Measurements from ENCODE around the gene SCAPER. TPM values are rescaled to one million over a fixed set of nuclear protein-coding genes. Genes with fewer than 3 reads are reported as not detected.
"Not testable (repeated sequence)": the region's sequence is repeated elsewhere in the genome, so short reads cannot be mapped to it uniquely, and the experiment has no call there.

The SCAPER gene
- total and polyA plus RNA-seq, 10 of the 15 experiments (the other 5 are each of a cell fraction or from before 2014, with no cell fraction given) = 1.0 to 7.7 (median 3.9) TPM

- WGBS (ENCODE audit: insufficient coverage, insufficient replicate concordance, low lambda C conversion rate, missing lambda C conversion rate) = 100% methylated on average over 2 of the region's 2 CpGs
- ChIA-PET SMC1A (ENCODE audit: uncharacterized antibody, unreplicated experiment) (interaction anchor here (1.2 to 1.3 kb wide), 2 partner anchors 15 to 181 kb away, joined by 3 read pairs; no protein-coding TSS in a partner anchor), CTCF (interaction anchor here (0.8 kb wide), 1 partner anchor 11 kb away, joined by 3 read pairs; no protein-coding TSS in a partner anchor), POLR2A (no interaction called here), RAD21 (ENCODE audit: unreplicated experiment) (no interaction called here)
- ATAC-seq (no peak), FAIRE-seq (no peak), DNase-seq (ENCODE audit: low read depth, low spot score) (no peak)
- intact Hi-C loops (cut with micrococcal nuclease; ENCODE audit: unreplicated experiment) = no loop called here
- Histone ChIP-seq H3K27ac (ENCODE audit: control insufficient read depth, insufficient read depth) (no peak overlapping the region), H3K9me3 (replicated peaks; ENCODE audit: control insufficient read depth, insufficient read depth, low read length) (no peaks in the 10 kb centered on the region; the same call in 1 of the 3 replicates), H3K27me3 (replicated peaks in 1 of 2; ENCODE audit: control insufficient read depth in 2 of 2, insufficient read depth in 2 of 2, low read length in 1 of 2) (no peaks in the 10 kb centered on the region), H2AFZ (ENCODE audit: control insufficient read depth, low read depth, low read length) (no peak overlapping the region), H3K4me2 (ENCODE audit: control insufficient read depth, insufficient read depth) (no peak overlapping the region), H3K36me3 (ENCODE audit: control insufficient read depth in 2 of 2, insufficient read depth in 2 of 2, low read length in 1 of 2) (no peaks in the 10 kb centered on the region), H4K20me1 (ENCODE audit: control insufficient read depth, insufficient read depth) (no peaks in the 10 kb centered on the region), H3K79me2 (ENCODE audit: control insufficient read depth, insufficient read depth, low read length) (no peaks in the 10 kb centered on the region), H3K4me3 (no peak overlapping the region), H3K9ac (ENCODE audit: control insufficient read depth, insufficient read depth, low read length) (no peak overlapping the region), H3K4me1 (ENCODE audit: control insufficient read depth, insufficient read depth, low read length) (no peaks in the 10 kb centered on the region)
- no TSS peak for BruUV-seq (replicated peaks)
- TF ChIP-seq NR2C2 (IDR thresholded peaks at IDR 0.05; ENCODE audit: borderline replicate concordance, control insufficient read depth, insufficient read length, low read depth) (no peak), SIN3A (IDR thresholded peaks at IDR 0.05; ENCODE audit: low read depth, low read length) (no peak), MLLT1 (IDR thresholded peaks at IDR 0.05) (no peak), PBX3 (IDR thresholded peaks at IDR 0.05; ENCODE audit: insufficient replicate concordance, low read depth, low read length) (no peak), PML (IDR thresholded peaks at IDR 0.05; ENCODE audit: low read length) (no peak), YBX1 (IDR thresholded peaks at IDR 0.05) (no peak)
- in situ Hi-C loops (cut with MboI) = no loop called here
Observed at GRCh38 chr15:76823303-76823702, 81.8 kb downstream of the SCAPER start.

GRCh38 chr15:76818926-76819325, 86.2 kb downstream of the SCAPER start:
- H3K9me3 ChIP-seq (replicated peaks; ENCODE audit: control insufficient read depth, insufficient read depth, low read length); in situ Hi-C loops (cut with MboI); POLR2A ChIA-PET; intact Hi-C loops (cut with micrococcal nuclease; ENCODE audit: unreplicated experiment); BruUV-seq (replicated peaks); H3K4me3 ChIP-seq; CTCF ChIA-PET; H3K4me2 ChIP-seq (ENCODE audit: control insufficient read depth, insufficient read depth); H3K27me3 ChIP-seq (replicated peaks in 1 of 2; ENCODE audit: control insufficient read depth in 2 of 2, insufficient read depth in 2 of 2, low read length in 1 of 2); DNase-seq (ENCODE audit: low read depth, low spot score); RAD21 ChIA-PET (ENCODE audit: unreplicated experiment); H3K9ac ChIP-seq (ENCODE audit: control insufficient read depth, insufficient read depth, low read length); FAIRE-seq; ATAC-seq; H3K27ac ChIP-seq (ENCODE audit: control insufficient read depth, insufficient read depth); H3K79me2 ChIP-seq (ENCODE audit: control insufficient read depth, insufficient read depth, low read length); H3K36me3 ChIP-seq (ENCODE audit: control insufficient read depth in 2 of 2, insufficient read depth in 2 of 2, low read length in 1 of 2); H3K4me1 ChIP-seq (ENCODE audit: control insufficient read depth, insufficient read depth, low read length); H2AFZ ChIP-seq (ENCODE audit: control insufficient read depth, low read depth, low read length); SMC1A ChIA-PET (ENCODE audit: uncharacterized antibody, unreplicated experiment); H4K20me1 ChIP-seq (ENCODE audit: control insufficient read depth, insufficient read depth): not testable (repeated sequence)
- 98% methylated on average over 8 of the region's 9 CpGs for WGBS (ENCODE audit: insufficient coverage, insufficient replicate concordance, low lambda C conversion rate, missing lambda C conversion rate)

All from GM12878 (cell line).